HK-2 (cell line): Measurements from ENCODE around the gene GGA2.
"Not testable (repeated sequence)": the region's sequence is repeated elsewhere in the genome, so short reads cannot be mapped to it uniquely, and the experiment has no call there.

ENCODE experiments used
- DNase-seq: peaks from one replicate; pipeline ENCODE4 v3.0.0-alpha.2; 2018; ENCODE audit not compliant: unreplicated experiment

Gene GGA2

DNA sequence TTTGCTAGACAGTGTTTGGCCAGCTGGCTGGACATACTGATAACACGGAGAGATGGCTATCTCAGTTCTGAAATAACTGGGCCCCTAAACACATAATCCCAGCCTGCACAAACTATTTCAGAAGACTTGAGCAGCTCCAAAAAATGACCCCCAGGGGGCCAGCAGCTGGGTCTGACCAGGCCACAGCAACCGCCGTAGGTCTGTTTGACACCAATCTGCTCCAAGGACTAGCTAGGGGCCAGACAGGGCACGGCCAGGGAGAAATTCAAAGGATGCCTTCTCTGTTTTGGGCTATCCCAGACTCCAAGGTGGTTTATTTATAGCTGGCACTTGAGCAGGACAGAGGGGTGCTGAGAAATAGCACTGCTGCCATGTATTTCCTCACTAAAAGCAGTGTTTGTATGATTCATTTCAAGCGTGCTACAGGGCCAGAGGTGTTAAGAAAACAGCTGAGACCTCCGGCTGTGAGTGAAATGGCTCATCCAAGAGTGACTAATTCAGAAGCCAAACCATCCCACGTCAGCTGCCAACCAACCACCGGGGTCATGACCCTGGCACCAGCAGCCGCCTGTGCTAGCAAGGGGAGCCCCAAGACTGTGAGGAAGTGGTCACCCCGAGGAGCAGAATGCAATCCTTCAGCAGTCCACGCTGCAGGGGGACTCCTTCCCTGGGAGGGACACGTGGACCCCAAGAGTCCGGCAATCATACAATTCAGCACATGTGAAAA is 5.7 kb downstream of the GGA2 start:
- peak; percentile 71 for DNase-seq

DNA sequence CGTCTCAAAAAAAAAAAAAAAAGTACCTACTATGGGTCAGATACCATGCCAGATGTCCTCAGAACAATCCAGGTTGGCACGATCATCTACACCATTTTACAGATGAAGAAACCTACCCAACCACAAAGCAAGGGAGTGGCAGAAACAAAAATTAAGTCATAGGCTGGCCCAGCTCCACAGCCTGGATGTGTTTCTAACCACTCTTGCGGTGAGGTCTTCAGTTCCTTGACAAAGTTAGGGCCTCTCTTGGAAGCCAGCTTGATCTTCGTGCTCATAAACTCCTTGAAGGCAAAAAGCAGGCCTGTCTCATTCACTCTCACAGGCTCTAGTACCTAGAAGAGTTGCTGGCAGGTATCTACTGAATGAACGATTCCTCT is 6.2 kb downstream of the GGA2 start:
- DNase-seq = no peak

DNA sequence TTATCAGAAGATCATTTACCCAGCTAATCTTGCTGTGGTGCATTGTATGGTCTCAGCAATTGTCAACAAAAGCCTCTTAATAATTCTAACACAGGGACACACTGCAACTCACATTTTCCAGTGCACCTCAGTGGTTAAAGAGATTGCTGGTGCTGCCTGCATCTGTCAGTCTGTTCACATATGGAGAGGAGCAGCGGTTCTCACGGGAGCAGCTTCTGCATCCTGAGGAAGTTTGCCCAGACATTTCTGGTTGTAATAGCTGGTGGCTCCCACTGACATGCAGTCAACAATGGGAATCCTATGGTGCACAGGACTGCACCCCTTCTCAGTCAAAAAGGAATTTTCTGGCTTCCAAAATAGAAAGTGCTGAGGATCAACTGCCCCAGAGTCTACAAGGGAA is 7.8 kb downstream of the GGA2 start:
- DNase-seq = no peak

DNA sequence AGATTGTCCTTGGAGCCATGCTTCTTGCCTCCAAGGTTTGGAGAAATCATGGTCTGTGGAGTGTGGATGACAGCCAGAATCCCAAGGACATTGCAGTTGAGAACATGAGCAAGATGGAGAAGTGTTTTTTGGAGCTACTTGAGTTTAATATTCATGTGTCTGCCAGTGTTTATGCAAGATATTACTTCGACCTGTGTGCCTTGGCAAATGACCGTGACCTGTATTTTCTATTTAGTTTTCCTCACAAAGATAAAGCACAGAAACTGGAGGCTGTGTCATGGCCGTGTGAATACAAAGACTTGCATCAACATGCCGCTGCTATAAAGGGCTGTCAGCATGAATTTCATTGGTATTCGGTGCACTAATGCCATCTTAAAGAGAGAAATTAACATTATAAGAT is 9.0 kb downstream of the GGA2 start:
- no peak for DNase-seq

DNA sequence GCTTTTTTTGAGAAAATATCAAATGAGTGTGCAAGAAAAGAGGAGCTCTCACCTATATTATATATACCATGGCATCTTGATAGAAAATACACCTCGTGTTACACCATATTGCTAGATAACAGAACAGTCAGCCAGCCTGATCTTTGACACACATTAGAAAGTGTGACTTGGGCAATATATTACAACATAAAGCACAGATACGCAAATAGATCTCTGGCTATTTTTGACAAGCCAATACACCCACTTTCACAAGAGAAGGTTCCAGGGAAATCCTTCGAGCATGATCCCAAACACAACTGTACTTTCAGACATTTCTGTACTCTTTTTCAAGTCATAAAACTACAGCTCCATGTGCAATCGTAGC is 9.4 kb downstream of the GGA2 start:
- DNase-seq = no peak

DNA sequence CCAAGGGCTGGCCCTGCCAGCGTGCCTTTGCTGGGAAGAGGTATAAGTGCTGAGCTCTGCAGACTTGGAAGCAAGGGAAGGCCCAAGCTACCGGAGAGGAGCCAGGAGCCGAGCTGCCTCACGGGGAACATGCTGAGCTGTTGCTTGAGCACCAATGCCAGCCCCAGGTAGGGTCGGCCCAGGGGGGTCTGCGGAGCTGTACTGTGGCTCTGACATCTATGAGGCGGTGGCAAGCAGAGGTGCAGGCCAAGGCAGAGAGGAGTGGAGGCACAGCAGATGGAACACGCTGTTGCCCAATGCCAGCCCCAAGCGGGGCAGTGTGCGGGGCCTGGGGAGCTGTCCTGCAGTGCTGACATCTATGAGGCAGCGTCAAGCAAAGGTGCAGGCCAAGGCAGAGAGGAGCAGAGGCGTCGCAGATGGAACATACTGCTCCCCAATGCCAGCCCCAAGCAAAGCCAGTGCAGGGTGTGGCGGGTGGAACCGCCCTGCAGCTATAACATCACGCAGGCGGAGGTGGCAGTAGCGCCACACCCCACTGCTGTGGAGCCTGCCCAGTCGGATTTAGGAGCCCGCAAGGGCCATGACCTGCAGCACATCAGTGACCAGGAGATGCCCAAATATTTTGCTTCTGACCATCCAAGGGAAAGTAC is 10.0 kb downstream of the GGA2 start:
- no peak for DNase-seq

DNA sequence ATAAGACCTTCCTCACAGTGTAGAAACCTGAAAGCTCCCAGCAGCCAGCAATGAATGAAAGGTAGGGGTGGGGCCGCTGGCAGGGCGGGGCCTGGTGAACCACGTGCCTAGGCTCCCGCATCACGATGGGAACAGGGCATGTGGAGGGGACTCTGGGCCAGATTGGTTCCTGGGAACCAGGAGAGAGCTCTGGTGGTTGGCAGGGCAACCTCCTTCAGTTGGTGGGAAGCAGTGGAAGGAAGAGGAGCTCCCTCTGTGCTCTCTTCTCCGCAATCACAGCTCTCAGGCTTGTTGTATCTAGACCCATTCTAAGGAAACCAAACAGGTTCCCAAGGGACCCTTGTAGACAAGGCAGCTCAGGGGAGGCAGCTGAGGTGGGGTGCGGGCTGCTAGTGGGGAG is 10.5 kb downstream of the GGA2 start:
- no peak for DNase-seq

DNA sequence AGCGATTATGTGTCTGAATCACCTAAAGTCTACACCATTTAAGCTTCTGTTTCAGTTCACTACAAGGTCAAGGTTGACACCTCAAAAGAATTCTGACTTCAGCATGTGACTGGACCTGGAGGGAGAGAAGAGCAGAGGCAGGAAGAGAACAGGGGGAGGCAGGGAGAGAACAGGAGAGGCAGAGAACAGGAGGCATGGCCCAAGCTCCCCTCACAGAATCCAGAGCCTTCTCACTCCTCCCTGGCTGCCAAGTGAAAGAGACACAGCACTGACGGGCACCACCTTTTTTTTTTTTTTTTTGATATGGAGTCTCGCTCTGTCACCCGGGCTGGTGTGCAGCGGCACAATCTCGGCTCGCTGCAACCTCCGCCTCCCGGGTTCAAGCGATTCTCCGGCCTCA is 11.4 kb downstream of the GGA2 start:
- no peak for DNase-seq

DNA sequence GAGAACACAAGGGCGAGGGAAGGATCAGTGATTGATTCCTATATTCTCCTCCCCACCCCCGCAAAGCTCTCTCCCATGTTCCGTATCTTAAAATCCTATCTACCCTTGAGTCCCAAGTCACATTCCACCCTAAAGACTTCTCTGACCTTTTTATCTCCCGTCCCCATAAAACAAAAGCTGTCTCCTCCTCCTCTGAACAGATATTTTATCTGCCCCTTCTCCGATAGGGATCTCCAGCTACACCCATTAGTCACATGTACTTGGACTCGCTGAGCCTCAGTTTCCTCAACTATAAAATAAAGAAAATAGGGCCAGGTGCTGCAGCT is 12.8 kb downstream of the GGA2 start:
- DNase-seq = no peak

DNA sequence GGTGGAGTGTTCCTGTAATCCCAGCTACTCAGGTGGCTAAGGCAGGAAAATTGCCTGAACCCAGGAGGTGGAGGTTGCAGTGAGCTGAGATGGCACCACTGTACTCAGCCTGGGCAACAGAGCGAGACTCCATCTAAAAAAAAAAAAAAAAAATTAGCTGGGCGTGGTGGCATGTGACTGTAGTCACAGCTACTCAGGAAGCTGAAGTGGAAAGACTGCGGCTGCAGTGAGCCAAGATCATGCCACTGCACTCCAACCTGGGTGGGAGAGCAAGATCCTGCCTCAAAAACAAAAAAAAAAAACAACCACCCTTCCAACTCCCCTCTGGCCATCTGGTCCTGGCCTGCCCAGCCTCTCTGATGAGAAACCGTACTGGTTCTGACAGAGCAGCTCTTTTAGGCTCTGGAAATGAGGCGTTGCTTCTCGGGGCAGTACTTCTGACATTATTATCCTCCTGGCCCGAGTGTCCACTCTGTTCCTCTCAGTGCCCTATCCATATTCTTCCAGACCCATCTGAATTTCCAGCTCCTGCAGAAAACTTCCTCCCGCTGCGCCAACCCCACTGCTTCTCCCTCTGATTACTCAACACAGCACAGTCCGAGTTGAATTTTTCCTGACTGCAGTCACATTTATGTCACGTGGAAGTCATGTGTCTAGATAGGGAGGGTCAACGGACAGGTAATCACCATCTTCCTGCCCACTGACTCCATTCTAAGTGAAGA is 13.3 kb downstream of the GGA2 start:
- DNase-seq = no peak

DNA sequence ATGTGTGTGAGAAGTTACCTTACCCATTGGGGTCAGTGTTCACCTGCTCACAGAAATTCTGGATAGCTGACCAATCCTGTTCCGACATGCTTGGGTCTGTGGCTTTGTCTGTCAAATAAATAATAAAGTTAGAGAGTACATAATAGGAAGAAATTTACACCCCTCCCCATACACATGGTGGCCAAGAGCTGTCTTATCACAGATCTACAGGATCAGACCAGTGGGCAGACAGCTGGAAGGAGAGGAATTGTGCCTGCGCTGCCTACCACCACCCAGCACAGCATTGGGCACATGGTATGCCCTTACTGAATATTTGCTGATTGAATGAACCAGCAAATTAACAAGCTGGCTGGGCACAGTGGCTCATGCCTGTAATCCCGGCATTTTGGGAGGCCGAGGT is 14.6 kb downstream of the GGA2 start:
- DNase-seq = no peak

DNA sequence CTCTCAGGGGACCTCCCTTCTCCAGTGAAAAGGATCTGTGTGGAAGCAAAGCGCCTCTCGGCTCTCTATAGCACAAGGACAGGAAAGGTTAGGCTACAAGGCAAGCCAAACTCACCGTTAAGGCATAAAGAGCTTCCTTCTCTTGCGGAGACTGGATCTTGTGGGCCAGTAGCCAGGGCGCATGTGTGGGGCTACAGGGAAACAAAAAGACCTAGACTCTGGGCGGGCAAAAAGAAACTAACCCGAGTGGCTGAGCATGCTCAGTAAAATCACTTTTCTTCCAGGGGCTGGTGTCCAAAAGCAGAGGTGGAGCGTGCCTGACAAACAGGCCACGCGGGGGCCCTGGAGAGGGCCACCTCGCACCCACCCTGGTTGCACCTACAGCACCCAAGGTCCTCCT is 16.1 kb downstream of the GGA2 start:
- DNase-seq = no peak

DNA sequence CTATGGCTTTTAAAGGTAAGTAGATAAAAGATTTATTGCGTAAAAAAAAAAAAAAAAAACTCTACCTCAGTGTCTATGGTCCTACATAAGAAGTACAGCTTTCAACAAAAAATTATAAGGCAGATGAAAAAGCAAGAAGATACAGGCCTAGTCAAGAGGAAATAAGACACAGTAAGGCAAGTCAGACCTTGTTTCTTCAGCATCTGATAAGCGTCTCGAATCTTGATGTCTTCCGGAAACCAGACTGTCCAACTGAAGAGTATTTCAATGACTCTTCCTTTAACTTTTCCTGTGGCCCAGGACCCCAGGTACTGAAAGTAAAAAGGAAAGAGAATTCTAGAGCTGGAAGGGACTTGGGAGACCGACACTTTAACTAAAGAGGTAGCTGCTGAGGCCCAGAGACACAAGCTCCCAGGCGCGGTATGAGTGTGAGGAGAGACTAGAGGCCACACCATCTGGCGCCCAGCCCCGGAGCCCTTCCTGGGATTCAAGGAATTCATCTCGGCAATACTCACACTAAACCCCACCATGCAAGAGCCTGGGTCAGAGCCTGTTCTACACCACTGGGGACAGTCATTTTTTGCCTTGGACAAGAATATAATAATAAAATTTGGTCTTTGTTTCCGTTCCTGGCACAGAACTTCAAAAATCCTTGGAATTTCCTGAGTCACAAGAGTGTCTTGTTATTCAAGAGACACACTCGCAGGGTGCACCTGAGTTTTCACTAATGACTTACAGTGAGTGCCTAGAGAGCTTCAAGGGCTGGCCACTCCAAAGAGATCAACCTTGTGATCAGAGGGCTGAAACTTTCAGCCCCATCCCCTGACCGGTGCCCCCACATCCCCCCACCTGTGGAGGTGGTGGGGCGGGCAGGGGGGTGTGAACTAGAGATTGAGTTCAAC is 18.6 kb downstream of the GGA2 start:
- no peak for DNase-seq

DNA sequence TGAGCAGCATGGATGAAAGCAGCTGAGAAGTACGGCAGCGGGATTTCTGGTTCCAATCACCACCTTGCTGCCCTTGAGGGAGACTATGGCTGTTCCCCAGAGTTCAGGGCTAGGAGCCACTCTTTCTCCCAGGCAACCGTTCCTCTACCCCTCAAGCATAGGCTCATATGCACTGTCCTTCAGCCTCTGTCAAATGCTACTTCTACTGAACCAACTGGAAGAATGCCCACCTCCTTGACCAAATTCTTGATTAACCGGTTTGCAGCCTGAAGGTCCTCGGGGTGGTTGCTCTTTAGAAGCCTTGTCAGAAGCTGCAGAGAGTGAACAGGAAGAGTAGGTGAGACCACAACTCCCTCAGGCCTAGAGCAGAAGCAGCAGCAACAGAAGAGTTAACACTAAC is 23.8 kb downstream of the GGA2 start:
- no peak for DNase-seq

DNA sequence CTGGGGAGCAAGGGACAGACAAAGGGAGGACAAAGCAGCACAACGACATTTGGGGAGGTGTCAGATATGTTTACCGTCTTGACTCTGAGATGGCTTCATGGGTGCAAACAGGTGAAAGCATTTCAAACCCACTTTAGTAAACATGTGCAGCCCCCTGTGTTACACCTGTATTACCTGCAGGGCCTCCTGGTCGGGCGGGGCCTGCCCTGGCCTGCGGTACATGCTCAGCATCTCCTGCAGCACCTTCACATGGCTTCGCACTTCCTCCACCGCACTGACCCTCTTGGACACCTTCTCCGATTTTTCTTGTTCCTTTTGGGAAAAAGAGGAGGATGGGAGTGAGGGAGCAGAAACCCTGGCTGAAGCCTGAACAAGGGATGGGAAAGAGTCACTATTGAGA is 24.5 kb downstream of the GGA2 start:
- DNase-seq = no peak

DNA sequence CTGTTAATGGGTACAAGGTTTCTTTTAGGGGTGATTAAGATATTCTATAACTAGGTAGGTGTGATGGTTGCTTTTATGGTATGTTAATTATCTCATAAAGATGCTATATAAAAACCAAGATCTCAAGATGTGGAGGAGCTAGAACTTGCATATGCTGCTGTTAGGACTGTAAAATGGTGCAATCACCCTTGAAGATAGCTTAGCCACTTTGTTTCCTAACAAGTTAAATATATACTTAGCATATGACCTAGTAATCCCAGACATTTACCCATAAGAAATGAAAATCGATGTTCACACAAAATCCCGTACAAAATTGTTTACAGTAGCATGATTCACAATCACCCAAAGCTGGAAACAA is 25.1 kb downstream of the GGA2 start:
- no peak for DNase-seq

DNA sequence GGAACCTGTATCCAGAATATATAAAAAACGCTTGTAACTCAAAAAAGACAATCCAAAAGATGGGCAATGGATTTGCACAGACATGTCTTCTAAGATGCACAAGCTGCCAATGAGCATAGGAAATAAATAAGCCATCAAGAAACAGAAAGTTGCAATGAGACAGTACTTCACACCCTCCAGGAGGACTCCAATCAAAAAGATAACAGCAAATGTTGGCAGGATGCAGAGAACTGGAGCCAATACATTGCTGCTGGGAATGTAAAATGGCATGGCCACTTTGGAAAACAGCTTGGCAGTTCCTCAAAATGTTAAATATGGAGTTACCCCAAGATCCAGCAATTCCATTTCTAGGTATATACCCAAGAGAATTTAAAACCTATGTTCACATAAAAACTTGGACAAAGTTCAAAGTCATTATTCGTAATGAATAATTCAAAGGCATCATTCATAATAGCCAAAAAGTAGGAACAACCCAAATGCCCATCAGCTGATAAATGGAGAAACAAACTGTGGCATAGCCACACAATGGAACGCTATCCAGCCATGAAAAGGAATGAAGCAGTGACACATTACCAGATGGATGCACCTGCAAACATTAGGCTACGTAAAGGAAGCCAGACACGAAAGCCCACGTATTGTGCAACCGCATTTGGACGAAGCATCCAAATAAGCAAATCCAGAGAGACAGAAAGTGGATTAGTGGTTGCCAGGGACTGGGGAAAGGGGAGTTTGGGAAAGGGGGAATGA is 25.6 kb downstream of the GGA2 start:
- no peak for DNase-seq

DNA sequence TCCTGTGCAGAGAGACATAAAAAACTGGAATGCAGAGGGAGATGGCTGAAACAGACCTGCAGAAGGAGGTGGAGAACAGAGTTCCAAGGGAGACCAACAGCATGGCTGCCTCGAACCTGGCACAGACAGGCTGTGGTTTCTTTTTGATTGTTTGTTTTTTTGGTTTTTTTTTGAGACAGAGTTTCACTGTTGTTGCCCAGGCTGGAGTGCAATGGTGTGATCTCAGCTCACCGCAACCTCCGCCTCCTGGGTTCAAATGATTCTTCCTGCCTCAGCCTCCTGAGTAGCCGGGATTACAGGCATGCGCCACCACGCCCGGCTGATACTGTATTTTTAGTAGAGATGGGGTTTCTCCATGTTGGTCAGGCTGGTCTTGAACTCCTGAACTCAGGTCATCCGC is 26.8 kb downstream of the GGA2 start:
- not testable (repeated sequence) for DNase-seq

DNA sequence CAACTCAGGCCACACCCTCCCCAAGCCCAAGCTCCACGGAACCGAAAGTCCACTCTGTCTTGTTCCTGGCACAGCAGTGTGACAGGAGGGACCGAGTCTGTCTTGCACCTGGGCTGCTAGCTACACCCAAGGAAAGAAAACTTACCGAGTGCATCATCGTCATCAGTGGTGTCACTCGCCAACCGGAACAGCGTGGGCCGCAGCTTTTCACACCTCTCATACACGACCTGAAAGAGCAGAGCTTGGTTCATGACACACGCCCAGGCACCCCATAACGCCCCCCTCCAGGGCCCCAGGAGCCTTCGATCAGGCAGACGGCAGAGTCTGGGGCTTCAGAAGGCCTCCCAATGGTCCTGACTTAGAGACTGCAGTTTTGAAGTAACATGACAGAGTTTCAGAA is 27.5 kb downstream of the GGA2 start:
- no peak for DNase-seq

DNA sequence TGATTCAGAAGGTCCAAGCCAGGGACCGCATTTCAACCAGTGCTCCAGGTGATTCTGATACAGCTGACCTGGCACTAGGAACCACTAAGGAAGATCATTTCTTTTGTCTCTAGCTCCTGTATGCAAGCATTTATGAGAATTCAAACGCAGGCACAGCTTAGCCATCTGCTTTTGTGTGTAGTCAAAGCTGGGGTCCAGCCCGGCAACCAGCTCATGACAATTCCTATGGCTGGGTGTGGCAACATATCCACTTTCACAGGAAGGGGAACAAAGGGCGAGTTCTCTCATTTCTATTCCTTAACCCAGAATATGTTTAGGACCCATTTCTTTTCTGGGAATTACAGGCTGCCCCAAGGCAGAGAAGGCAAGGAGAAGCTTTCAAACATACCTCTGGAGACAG is 30.0 kb downstream of the GGA2 start:
- no peak for DNase-seq

DNA sequence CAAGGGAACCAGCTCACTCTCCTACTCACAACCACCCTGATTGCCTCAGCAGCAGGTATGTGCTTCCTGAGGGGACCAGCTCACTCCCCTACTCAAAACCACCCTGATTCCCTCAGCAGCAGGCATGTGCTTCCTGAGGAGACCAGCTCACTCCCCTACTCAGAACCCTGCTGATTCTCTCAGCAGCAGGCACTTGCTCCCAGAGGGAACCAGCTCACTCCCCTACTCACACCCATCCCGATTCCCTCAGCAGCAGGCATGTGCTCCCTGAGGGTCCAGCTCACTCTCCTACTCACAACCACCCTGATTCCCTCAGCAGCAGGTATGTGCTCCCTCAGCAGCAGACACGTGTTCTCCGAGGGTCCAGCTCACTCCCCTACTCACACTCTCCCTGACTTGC is 31.2 kb downstream of the GGA2 start:
- no peak for DNase-seq

DNA sequence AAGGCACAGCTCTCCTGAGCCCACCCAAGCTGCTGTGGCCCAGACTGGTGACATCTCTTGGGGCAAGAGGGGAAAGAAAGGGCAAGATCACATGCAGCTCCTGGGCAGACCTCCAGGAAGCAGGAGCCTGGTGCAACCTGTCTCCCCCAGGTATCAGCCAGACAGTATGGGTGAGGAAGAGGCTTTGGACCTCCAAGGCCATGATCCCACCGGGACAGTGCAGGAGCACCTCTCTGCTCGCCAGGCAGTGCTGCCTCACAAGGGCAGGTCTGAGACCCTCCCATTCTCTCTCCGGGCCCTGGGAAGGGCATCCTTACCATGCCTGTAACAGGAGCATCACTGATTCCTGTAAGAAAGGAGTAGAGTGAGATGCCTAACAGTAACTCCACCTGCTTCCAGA is 31.7 kb downstream of the GGA2 start:
- DNase-seq = no peak
